Stimulated activated CD4-positive, alpha-beta T cell treated with anti-CD3 and anti-CD28 coated beads, Interleukin-4, amount 100 ng/mL, for 4 hours (primary cell): ENCODE measurements around the gene DNAJC5G.
"Not testable (repeated sequence)": the region's sequence is repeated elsewhere in the genome, so short reads cannot be mapped to it uniquely, and the experiment has no call there.

Experiments
- DNase-seq, 2 experiments: peaks; one replicate each; pipeline ENCODE4 v3.0.0-alpha.2; 2020

Gene DNAJC5G

GRCh38 chr2:27312152-27312551 is 36.9 kb downstream of the DNAJC5G start:
- no peak for DNase-seq

- no peak for DNase-seq
Measured at GRCh38 chr2:27313882-27314645, 38.8 kb downstream of the DNAJC5G start.

GRCh38 chr2:27314709-27315108 is 39.5 kb downstream of the DNAJC5G start:
- DNase-seq: no peak

- DNase-seq: no peak
Measured at GRCh38 chr2:27315122-27315521, 39.9 kb downstream of the DNAJC5G start.

- no peak for DNase-seq
Measured at GRCh38 chr2:27316655-27317412, 41.6 kb downstream of the DNAJC5G start.

DNA sequence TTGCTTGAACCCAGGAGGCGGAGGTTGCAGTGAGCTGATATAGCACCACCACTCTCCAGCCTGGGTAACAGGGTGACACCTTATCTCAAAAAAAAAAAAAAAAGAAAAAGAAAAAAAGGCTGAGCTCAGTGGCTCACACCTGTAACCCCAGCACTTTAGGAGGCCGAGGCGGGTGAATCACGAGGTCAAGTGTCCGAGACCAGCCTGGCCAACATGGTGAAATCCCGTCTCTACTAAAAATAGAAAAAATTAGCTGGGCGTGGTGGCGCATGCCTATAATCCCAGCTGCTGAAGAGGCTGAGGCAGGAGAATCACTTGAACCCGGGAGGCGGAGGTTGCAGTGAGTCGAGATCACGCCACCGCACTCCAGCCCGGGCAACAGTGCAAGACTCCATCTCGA is 44.6 kb downstream of the DNAJC5G start:
- not testable (repeated sequence) for DNase-seq

DNA sequence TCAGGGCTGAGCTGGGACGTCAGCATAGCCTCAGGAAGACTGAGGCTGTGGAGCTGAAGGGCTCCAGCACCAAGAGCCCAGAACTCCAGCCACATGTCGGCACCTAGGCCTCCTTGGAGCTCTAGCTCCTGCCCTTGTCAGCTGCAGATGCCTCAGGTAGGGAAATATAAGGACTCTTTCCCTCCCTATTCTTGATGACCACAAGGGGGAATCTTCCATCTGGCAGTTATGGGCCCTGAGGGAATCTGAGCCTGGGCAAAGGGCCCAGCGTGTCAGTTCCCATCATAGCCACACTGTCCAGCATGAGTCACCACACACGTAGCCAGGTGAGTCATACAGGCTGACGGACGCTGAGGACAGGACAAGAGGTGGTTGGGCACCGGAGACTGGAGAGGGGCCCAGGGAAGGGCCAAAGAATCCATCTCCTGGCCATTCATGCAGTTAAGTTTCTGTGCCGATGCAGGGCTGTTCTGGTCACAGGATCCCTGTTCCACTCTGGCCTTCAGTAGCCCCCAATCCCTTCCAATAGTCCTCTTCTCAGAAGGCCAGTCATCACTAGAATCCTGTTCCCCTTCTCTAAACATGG is 45.8 kb downstream of the DNAJC5G start:
- DNase-seq: no peak

DNA sequence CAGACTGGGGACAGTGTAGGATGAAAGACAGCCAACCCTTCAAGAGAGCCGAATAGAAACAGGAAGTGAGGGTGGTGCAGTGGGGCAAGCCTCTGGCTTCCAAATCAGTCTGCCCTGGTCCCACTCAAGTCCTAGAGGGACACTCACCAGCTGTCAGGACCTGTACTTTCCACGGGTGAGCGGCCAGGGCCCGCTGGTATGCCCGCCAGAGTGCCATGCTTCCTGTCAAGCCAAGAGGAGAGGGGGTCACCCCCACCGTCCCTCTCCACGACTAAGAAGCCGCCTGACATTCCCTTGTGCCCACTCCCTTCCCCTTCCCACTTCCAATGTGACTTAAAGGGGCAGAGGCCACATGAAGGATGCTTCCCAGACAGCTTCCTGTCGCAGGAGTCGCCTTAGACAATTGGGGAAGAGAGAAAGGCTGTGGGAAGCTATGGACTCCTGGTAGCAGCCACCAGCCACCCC is 47.1 kb downstream of the DNAJC5G start:
- peak in 1 of 2 experiments; percentile 6 for DNase-seq

DNA sequence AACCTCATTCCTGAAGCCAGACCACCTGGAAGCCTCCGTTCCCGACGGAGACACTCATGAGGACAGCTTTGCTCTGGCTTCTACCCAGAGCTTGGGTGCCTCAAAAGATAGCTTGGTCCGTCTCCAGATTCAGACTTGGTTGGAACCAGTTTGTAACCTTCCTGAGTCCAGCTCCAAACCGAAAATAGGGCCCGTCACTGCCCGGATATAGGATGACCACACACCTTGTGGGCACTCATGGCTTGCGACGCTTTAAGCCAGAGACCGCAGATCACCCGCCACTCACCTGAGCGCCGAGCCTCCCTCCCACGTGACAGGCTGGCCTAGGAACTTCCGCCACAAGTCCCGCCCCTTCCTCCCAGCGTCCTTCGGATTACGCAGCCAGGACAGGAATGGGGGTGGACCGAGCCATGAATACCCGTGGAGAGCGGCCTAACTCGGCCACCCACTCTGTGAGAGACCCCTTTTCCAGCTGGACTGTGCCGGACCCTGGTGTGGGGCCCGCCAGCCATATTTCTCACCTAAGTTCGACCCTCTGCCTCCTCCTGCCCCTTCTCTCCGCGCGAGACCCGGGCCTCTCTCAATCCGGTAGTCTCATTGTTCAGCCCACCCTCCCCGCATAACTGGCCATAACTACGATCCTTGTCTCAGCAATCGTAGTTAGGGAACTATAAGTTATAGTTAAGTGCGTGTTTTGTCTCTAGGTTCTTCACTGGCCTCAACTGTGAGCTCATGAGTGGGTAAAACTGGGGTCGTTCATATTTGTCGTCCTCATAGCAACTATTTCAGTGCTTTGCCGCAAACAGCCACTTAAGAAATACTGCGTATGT is 47.7 kb downstream of the DNAJC5G start, which contains the start of gene MPV17:
TSS of gene MPV17 (minus strand) at position 332 of the 830 bp plus-strand sequence. CDS start 580 bp downstream, outside the sequence.
- peak; percentile 82 to 84 for DNase-seq

- DNase-seq: no peak
Measured at GRCh38 chr2:27323596-27324285, 48.5 kb downstream of the DNAJC5G start.

GRCh38 chr2:27324720-27325119 is 49.5 kb downstream of the DNAJC5G start:
- DNase-seq: no peak
